Stimulated activated CD8-positive, alpha-beta memory T cell treated with anti-CD3 and anti-CD28 coated beads, Interleukin-7, amount 100 ng/mL, for 1 hour (primary cell): Measurements from ENCODE around the gene SUV39H2.
A peak's percentile ranks its signal among the peaks of the same experiment; 100 is the strongest.
"Not testable (repeated sequence)": the region's sequence is repeated elsewhere in the genome, so short reads cannot be mapped to it uniquely, and the experiment has no call there.

ENCODE experiments used
- DNase-seq, 2 donors: peaks; one replicate each; pipeline ENCODE4 v3.0.0-alpha.2; 2020; ENCODE audit warnings: low read depth in 2 of 2

SUV39H2 gene

DNA sequence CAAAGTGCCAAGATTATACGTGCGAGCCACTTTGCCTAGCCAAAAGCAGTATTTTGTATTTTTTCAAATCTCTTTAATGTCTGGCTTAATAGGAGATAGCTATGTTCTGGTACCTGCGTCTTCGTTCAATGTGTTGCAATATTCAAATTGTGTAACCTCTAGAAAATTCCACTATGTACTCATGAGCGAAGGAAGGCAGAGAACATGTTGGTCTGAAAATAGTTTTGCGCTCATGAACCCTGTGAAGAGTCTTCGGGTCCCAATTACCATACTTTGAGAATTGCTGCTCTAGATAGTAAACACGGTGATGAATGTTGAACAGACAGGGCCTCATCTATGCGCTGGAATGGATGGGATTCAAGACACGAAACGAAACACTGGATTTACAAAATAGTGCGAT, 2.7 kb upstream of the SUV39H2 start:
- no peak for DNase-seq

DNA sequence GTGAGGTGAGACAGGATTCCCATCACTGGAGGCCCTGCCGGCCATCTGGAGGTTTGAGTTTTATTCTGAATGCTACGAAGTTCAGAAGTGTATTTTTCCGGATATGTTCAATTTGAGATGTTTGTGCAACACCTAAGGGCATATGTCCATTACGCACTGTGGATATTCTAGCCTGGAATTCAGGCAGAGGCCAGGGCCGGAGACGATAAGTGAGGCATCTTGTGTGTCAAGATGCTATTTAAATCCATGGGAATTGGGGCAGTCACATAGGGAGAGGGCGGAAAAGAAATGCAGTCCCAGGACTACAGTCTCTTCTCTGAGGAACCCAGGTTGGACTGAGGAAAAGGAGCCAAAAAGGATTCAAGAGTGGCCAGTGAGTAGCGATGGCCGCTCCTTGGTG, 1.9 kb upstream of the SUV39H2 start:
- DNase-seq = no peak

- DNase-seq = peak; percentile 3 to 6
These were observed 660 bp downstream of the SUV39H2 start for GRCh38 chr10:14879124-14879927.

- no peak for DNase-seq
These were observed 1.2 kb downstream of the SUV39H2 start for GRCh38 chr10:14879928-14880193.

GRCh38 chr10:14880229-14880628, 1.6 kb downstream of the SUV39H2 start:
- no peak for DNase-seq

DNA sequence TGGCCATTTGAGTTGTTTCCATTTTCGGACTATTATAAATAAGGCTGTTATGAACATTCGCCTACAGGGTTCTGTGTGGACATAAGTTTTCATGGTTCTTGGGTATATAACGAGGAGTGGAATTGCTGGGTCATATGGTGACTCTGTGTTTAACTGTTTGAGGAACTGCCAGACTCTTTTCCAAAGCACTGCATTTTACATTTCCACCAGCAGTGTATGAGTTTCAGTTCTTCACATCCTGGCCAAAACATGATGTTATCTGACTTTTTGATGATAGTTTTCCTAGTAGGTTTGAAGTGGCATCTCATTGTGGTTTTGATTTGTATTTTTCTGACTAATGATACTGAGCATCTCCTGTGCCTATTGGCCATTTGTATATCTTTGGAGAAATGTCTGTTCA, 5.4 kb downstream of the SUV39H2 start:
- DNase-seq = no peak

- no peak for DNase-seq
These were observed 10.7 kb downstream of the SUV39H2 start for GRCh38 chr10:14889318-14889717.

DNA sequence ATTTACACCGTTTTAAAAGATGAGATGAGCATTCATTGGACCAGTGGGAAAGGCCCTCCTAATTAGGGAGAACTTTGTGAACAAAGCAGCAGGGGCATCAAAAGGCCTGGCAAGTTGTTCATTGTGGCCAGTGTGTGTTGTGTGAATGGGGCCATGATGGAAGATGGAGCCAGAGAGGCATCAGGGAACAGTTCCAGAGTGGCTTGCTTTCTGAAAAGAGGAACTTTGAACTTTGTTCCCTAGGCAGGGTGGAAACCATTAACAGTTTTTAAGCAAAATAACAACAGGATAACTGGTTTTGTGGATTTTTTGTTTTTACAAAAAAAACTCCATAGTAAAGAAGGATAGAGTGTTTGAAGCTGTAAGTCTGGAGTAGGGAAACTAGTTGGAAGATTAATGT, 12.5 kb downstream of the SUV39H2 start:
- no peak for DNase-seq

GRCh38 chr10:14904316-14904732, 25.7 kb downstream of the SUV39H2 start:
- no peak for DNase-seq

GRCh38 chr10:14904864-14905263, 26.2 kb downstream of the SUV39H2 start:
- no peak for DNase-seq

DNA sequence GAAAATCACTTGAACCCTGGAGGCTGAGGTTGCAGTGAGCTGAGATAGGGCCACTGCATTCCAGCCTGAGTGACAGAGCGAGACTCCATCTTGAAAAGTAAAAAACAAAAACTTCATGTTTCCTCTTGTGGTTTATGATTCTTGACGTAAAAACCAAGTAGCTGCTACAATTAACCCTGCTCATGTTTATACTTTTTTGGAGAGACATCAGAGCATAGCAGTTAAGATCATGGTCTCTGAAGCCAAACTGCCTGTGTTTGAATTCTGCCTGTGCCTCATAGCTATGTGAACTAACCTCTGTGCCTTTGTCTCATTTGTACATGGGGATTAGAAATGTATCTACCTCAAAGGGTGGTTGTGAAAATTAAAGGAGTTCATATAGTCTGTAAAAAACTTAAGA, 27.2 kb downstream of the SUV39H2 start:
- DNase-seq = no peak

DNA sequence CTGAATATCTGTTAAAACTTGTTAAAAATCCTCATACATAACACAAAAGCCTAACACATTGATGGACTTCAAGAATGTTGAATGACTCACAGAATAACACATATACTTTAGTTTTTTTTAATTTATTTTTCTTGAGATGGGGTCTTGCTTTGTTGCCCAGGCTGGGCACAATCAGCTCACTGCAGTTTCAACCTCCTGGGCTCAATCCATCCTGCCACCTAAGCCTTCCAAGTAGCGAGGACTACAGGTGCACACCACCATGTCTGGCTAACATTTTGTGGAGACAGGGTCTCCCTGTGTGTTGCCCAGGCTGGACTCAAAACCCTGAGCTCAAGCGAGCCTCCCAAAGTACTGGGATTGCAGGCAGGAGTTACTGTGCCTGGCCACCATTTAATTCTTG, 28.1 kb downstream of the SUV39H2 start:
- DNase-seq = no peak

GRCh38 chr10:14907591-14907990, 28.9 kb downstream of the SUV39H2 start:
- not testable (repeated sequence) for DNase-seq

GRCh38 chr10:14909101-14909500, 30.4 kb downstream of the SUV39H2 start:
- no peak for DNase-seq

DNA sequence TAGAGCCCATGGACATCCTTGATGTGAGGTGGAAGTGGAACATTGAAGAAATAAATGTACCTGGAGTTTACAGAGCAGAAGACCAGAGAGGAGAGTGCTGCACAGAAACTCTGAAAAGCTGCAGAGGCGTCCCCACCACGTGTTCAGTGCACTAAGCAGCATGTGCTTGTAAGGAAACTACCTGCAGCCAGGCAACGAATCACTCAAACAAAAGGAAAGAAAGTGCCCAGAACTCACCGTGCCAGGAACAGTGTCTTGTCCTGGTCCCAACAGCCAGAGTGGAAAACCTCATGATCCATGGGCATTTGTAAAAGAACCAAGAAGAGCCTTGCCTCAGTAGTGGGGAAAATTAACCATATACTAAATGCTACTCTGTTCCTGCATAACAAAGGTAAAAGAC, 32.3 kb downstream of the SUV39H2 start:
- no peak for DNase-seq

DNA sequence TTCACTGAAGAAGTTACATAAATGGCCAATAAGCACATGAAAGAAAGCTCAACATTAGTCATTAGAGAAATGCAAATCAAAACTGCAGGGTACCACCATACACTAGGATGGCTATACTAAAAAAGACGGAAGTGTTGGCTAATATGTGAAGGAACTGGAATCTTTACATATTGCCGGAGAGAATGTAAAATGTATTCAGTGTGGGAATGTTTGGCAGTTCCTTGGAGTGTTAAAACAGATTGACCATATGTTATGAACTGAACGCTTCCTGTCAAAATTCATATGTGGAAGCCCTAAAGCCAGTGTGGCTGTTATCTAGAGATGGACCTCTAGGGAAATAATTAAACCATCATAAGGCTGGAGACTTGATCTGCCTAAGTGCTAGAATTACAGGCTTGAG, 33.1 kb downstream of the SUV39H2 start:
- DNase-seq = no peak

- DNase-seq = no peak
These were observed 37.9 kb downstream of the SUV39H2 start for GRCh38 chr10:14916600-14916999.

DNA sequence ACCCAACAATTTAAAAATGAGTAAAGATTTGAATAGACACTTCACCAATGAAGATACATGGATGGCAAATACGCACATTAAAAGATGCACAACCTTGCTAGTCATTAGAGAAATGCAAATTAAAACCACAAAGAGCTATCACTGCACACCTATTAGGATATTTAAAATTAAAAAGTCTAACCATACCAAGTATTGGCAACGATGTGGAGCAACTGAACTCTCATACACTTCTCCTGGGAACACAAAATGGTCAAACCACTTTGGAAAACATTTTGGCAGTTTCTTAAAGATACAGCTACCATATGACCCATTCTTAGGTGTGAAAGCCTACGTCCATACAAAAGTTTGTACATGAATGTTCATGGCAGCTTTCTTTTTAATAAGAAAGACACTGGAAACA, 39.2 kb downstream of the SUV39H2 start:
- no peak for DNase-seq

DNA sequence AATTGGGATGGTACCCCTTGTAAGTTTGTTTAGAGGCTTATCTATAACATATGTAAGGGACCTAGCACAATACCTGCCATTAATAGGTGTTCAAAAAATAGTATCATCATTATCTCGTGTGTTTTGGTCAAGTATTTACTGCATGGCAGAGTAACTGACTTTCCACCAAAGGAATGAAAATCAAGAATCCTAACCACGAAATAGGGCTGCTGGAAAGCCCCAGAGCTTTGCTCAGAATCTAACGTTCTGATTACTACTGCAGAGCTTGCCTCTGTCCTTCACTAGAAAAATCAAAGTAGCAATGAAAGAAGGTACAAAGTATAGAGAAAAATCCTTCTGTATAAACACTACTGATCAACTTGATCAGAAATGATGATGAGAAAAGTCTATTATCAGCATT, 40.3 kb downstream of the SUV39H2 start:
- DNase-seq = no peak

GRCh38 chr10:14924013-14924412, 45.3 kb downstream of the SUV39H2 start:
- DNase-seq = no peak

DNA sequence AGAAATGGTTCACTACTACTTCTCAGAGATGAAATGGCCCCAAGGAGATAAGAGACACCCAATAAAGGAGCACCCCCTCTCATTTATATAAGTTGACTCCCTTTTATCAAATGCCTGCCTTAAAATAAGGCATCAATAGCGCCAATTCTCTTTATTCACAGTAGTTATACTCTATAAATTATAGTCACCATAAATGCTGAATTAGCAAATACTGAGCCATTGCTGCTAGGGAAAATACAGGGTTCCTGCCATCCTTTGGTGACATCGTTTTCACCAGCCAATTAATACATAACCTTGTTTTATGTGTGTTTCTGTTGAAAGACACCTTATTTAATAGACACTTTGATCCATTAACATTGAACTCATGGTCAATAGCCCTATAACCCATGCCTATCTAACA, 46.6 kb downstream of the SUV39H2 start:
- no peak for DNase-seq

DNA sequence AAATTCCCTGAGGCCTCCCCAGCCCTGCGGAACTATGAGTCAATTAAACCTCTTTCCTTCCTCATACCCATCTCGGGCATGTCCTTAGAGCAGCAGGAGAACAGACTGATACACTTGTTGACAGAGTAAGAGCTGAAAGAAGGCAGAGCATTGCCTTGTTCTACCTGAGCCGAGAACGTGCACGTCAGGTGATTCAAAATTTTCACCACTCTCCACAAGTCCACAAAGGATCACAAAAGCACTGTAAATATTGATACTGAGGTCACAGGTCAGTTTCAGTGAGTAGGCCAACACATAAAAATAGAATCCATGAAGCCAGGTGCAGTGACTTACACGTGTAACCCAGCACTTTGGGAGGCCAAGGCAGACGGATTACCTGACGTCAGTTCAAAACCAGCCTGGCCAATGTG, 47.4 kb downstream of the SUV39H2 start:
- no peak for DNase-seq

- DNase-seq = no peak
These were observed 48.2 kb downstream of the SUV39H2 start for GRCh38 chr10:14926722-14927416.

- DNase-seq = no peak
These were observed 51.9 kb downstream of the SUV39H2 start for GRCh38 chr10:14930610-14931009.
